GM21528 (cell line): ENCODE data around the gene MNAT1.
"Not testable (repeated sequence)": the region's sequence is repeated elsewhere in the genome, so short reads cannot be mapped to it uniquely, and the experiment has no call there.

Source experiments
- ATAC-seq: cut with Tn5 transposase; IDR thresholded peaks from one replicate; pipeline ENCODE4 v1.9.1; 2021; ENCODE audit warnings: mild to moderate bottlenecking, moderate library complexity; ENCODE audit not compliant: unreplicated experiment, low FRiP score

MNAT1 gene

DNA sequence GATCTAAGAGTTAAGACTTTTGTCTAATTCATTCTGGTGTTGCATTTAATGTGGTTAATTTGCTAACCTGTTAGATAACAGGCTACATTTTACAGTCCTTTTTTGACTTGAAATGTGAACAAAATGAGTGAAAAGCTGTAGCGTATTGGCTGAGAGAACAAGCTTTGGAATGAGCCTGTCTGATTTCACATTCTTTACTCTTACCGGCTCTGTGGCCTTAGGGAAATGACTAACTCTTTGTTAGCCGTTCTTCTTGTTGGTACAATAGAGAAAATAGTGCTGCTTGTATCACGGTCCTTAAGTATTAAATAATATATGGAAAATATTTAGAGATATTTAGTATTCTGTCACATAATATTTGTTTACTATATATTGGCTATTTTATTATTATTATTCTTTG lies 1.9 kb downstream of the MNAT1 start:
- no peak for ATAC-seq

GRCh38 chr14:60738843-60739508 lies 4.4 kb downstream of the MNAT1 start:
- no peak for ATAC-seq

DNA sequence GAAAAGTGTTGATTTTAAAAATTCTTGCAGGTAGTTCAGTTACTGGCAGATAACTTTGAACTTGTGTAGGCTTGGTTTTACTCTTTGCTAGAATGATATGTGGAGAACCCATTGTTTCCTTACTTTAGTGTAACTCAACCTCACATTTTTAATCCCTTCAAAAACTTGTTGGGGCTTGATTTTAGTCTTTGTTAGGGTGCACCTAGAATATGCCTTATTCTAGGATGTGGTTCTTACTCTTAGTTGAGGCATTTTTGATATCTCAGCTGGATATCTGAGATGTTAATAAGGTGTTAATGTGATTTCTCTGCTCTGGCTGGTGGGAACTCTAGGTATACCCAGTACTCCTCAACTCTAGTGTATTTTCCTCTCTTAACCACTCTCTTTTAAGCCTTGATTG lies 10.0 kb downstream of the MNAT1 start:
- ATAC-seq = no peak

DNA sequence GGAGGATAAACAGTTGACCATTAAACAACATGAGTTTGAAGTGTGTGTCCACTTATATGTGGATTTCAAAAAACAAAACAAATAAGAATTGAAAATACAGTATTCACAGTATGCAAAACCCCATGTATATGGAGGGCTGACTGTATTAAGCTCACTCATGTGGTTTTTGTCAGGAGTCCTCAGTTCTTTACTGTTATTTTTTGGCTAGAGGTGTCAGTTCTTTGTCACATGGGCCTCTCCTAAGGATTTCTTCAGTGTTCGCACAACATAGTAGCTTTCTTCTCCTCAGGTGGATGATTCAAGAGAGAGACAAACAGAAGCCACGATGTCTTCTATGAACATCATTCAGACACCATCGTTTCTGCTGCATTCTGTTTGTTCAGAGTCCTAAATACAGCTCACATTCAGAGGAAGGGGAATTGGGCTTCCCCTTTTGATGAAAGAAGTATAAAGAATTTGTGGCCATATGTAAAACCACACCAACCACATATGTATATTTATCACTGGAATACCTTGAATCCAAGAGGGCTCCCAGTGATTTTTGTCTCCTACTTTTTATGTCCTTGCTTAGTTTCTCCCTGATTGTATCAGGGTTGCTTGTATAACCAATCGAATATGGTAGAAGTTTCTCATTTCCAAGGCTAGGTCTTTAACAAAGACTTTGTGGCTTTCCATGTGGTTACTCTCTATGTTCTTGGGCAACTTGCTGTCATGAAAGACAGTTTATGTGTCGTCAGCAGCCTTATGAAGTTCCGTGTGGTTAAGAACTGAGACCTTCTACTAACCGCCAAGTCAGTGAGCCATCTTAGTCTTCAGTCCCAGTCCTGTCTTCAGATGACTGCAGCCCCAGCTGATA lies 18.9 kb downstream of the MNAT1 start:
- peak; percentile 97 for ATAC-seq

- no peak for ATAC-seq
These were observed 22.3 kb downstream of the MNAT1 start for GRCh38 chr14:60756847-60757246.

DNA sequence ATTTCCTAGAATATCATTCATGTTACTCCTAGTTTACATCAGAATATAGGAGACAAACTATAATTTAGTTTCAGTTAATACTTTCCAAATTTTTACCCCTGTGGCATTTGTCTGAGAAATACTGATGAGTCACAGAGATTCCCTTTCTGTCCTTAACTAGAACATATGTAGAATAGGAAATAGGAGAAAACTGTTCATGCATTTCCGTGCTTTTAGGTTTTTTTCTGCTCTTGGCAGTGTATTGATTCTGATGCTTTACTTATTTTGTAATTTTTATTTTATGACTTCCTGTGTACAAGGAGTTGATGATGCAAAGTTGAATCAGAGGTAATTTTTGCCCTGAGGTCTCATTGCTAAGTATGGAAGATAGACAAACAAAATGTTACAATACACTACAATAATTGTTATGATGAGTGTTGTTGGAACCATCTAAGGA lies 23.0 kb downstream of the MNAT1 start:
- no peak for ATAC-seq

- no peak for ATAC-seq
These were observed 24.3 kb downstream of the MNAT1 start for GRCh38 chr14:60758885-60759284.

DNA sequence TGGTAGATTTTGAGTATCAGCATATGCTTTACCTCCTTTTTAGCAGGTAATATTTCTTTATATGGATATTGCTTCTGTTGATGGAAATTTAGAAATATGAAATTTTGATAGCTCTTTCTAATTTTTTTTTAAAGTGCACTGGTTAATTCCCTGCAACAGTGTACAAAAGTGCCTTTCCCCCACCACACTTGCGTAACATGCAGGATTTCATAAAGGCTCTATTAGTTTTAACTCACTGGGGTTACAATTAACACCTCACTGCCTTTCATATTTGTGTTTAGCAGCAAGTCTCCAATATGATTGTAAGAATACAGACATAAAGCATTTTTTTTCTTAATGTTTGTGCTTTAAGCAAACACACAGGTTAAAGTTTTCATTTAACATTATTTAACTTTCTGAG lies 25.6 kb downstream of the MNAT1 start:
- no peak for ATAC-seq

DNA sequence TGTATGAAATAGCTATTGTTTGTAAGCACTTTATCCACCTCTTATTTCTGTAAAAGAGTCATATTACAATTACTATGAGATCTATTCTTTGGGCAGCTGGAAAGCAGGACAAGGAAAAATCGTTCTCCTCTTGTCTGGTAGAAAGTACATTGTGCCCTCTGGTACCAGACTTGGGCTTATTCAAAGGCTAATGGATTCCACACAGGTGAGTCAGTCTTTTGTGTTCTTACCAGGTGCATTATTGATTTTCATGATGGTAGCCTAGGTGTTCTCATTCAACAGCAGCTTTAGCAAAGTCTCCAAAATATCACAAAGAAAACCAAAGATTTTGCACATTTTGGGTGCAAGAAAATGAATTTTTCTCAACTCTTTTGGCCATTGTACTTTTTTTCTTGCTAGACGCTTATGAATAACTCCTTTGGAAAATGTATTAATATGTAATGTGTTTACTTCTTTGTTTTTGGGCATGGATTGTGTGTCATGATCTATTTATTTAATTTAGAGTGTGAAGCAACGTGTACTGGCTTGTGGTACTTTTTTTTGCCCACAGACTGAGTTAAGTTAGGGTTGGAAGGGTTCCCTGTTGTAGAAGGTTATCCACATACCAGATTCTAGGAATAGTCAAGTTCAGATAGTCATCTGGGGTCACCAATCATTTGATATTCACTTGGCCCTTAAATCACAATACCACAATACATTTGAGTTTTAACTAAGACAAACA lies 26.2 kb downstream of the MNAT1 start:
- no peak for ATAC-seq

GRCh38 chr14:60768602-60769001 lies 34.0 kb downstream of the MNAT1 start:
- no peak for ATAC-seq

DNA sequence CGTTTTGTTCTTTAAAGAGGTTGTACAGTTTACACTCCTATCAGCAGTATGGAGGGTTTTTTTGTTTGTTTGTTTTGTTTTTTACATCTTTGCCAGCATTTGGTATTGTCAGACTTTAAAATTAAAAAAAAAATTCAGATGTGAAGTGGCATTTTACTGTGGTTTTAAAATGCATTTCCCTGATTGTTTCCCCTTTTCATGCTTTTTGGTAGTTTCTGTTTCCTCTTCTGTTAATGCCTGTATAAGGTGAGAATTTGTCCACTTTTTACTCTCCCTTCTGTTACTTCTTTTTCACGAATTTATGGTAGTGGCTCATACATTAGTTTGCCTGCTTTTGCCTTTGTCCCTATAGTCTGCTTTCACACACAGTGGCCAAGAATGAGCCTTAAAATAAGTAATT lies 36.6 kb downstream of the MNAT1 start:
- no peak for ATAC-seq

- no peak for ATAC-seq
These were observed 39.0 kb downstream of the MNAT1 start for GRCh38 chr14:60773558-60773957.

- no peak for ATAC-seq
These were observed 40.7 kb downstream of the MNAT1 start for GRCh38 chr14:60775296-60775695.

GRCh38 chr14:60777856-60778578 lies 43.5 kb downstream of the MNAT1 start:
- no peak for ATAC-seq

DNA sequence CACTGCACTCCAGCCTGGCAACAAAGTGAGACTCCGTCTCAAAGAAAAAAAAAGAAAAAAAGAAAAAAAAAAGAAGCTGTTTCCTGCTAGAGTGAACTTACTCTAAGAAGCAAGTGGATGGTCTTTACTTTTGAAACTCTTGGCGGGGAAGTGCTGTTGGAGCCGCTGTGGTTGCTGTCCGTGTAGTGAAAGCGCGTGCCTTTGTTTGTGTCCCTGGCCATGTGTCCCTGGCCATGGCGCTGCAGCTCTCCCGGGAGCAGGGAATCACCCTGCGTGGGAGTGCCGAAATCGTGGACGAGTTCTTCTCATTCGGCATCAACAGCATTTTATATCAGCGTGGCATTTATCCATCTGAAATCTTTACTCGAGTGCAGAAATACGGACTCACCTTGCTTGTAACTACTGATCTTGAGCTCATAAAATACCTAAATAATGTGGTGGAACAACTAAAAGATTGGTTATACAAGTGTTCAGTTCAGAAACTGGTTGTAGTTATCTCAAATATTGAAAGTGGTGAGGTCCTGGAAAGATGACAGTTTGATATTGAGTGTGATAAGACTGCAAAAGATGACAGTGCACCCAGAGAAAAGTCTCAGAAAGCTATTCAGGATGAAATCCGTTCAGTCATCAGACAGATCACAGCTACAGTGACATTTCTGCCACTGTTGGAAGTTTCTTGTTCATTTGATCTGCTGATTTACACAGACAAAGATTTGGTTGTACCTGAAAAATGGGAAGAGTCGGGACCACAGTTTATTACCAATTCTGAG lies 45.4 kb downstream of the MNAT1 start:
- not testable (repeated sequence) for ATAC-seq

DNA sequence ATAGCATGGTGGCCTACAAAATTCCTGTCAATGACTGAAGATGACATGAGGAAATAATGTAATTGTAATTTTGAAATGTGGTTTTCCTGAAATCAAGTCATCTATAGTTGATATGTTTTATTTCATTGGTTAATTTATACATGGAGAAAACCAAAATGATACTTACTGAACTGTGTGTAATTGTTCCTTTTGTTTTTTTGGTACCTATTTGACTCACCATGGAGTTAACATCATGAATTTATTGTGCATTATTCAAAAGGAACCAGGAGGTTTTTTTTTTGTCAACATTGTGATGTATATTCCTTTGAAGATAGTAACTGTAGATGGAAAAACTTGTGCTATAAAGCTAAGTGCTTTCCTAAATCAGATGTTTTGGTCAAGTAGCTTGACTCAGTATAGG lies 46.0 kb downstream of the MNAT1 start:
- not testable (repeated sequence) for ATAC-seq

- ATAC-seq = no peak
These were observed 52.3 kb downstream of the MNAT1 start for GRCh38 chr14:60786905-60787304.

- no peak for ATAC-seq
These were observed 55.1 kb downstream of the MNAT1 start for GRCh38 chr14:60789656-60790055.

DNA sequence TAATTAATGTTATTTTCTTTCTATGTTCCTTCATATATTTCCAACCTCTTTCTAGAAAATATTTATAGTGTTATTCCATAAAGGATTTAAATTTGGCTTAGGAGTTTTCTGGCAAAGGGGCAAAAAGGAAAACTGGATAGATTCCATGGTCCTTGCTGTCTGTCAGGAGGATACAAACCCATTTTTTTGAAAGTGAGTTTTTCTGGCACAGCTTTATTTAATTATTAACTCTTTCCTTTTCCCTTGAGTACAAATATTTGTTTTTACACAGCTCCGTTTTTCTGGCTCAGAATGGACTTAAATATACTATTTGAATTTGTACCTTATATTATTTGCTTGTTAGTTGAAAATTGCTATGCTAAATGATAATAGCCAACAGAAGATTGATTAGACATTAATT lies 56.3 kb downstream of the MNAT1 start:
- no peak for ATAC-seq

DNA sequence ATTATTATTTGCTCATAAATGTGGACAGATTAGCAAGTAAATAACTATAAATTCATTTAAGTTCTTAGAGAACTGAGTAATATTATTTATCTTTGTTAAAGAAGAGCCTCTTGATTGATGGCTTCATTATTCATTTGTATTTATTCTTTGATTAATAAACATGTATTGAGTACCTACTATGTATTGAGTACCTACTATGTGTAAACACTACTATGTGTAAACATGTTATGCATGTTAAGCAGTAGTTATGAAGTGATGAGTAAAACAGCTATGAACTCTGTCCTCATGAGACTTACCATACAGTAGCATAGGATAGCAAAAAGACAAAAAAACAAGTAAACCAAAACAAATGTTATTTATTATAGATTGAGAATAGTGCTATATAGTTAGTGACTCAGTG lies 61.9 kb downstream of the MNAT1 start:
- ATAC-seq = no peak
